Peyer's patch (tissue), 4 donors: ENCODE results near the gene SERPINB13.

Source experiments
- CTCF ChIP-seq, 6 experiments: fragments of 450-650 bp in 4 of 6; fragments of 200-600 bp in 2 of 6; sonication (generic) in 1 of 6; IDR thresholded peaks; one replicate each; pipeline ENCODE4 v1.5.1; 2017 to 2019; ENCODE audit warnings: antibody characterized with exemption in 6 of 6, mild to moderate bottlenecking in 3 of 6, moderate library complexity in 1 of 6
- POLR2A ChIP-seq, 2 donors: fragments of 450-650 bp; IDR thresholded peaks; one replicate each; pipeline ENCODE4 v1.5.1; 2017; ENCODE audit warnings: antibody characterized with exemption in 2 of 2, mild to moderate bottlenecking in 2 of 2, moderate library complexity in 2 of 2

GRCh38 chr18:63646936-63647335 lies 59.8 kb downstream of the SERPINB13 start:
- no peak for TF ChIP-seq CTCF (IDR thresholded peaks at IDR 0.05)
- TF ChIP-seq POLR2A (IDR thresholded peaks at IDR 0.05) = no peak
